Sigmoid colon (tissue), 7 donors: ENCODE data around the gene HHAT. TPM values are rescaled to one million over a fixed set of nuclear protein-coding genes. Genes with fewer than 3 reads are reported as not detected.

Experiments
- DNase-seq: peaks from one replicate; pipeline ENCODE4 v3.0.0-alpha.2; 2019
- H3K27ac ChIP-seq, 4 donors: fragments of 200-600 bp; sonication (generic); one replicate each; pipeline ENCODE4 v1.5.1; 2016 to 2019; ENCODE audit warnings: mild to moderate bottlenecking in 1 of 4
- H3K27me3 ChIP-seq, 3 donors: fragments of 200-600 bp; sonication (generic); one replicate each; pipeline ENCODE4 v1.5.1; 2019; ENCODE audit warnings: mild to moderate bottlenecking in 1 of 3
- H3K36me3 ChIP-seq, 4 donors: fragments of 200-600 bp; sonication (generic); one replicate each; pipeline ENCODE4 v1.5.1; 2016 to 2019
- H3K4me1 ChIP-seq, 4 donors: fragments of 200-600 bp; sonication (generic); one replicate each; pipeline ENCODE4 v1.5.1; 2017 to 2019
- H3K4me3 ChIP-seq, 4 donors: fragments of 200-600 bp; sonication (generic); one replicate each; pipeline ENCODE4 v1.5.1; 2017 to 2019; ENCODE audit warnings: mild to moderate bottlenecking in 2 of 4, moderate library complexity in 1 of 4
- H3K9me3 ChIP-seq, 4 donors: fragments of 200-600 bp in 3 of 4; sonication (generic) in 3 of 4; one replicate each; pipeline versions ENCODE4 v1.5.1 to v1.6.1; 2013 to 2019
- EP300 ChIP-seq, 4 donors: sonication (generic); formaldehyde crosslinking; IDR thresholded peaks; one replicate each; pipeline ENCODE4 v1.6.1; 2017; ENCODE audit warnings: antibody characterized with exemption in 4 of 4
- POLR2A ChIP-seq, 2 donors: fragments of 450-650 bp; IDR thresholded peaks; one replicate each; pipeline ENCODE4 v1.6.1; 2016; ENCODE audit warnings: antibody characterized with exemption in 2 of 2, mild to moderate bottlenecking in 2 of 2, moderate library complexity in 2 of 2
- POLR2AphosphoS5 ChIP-seq, 4 donors: sonication (generic); formaldehyde crosslinking; IDR thresholded peaks; one replicate each; pipeline ENCODE4 v1.6.1; 2017; ENCODE audit warnings: antibody characterized with exemption in 4 of 4
- WGBS, 2 donors: extraction: QIAGEN DNeasy Blood & Tissue Kit; methylation state at CpG; one replicate each; pipeline ENCODE4 v1.1.7; 2013; 5-methylcytosine and 5-hydroxymethylcytosine counted together
- intact Hi-C: fragments of 100-400 bp; cut with DNase I; formaldehyde crosslinking; loops from one replicate; pipeline ENCODE4 v1.15.1; 2023
- polyA plus RNA-seq, 3 donors: library from polyadenylated mRNA; stranded (reverse); fragments of 200-250 nt; gene quantifications; one replicate each; pipeline ENCODE4 v1.2.3, GENCODE V29; 2013
- total RNA-seq, 4 donors: library from RNA; depleted of rRNA; stranded (reverse); fragments of >200 nt; gene quantifications; one replicate each; pipeline ENCODE4 v1.1.0, GENCODE V29; 2016
- TF ChIP-seq, protein P1 (sequence below), 4 experiments: fragments of 450-650 bp in 3 of 4; fragments of 200-600 bp in 1 of 4; IDR thresholded peaks; one replicate each; pipeline ENCODE4 v1.5.1; 2016 to 2019; ENCODE audit warnings: antibody characterized with exemption in 4 of 4, mild to moderate bottlenecking in 3 of 4, moderate library complexity in 2 of 4
- donor health status: healthy with polysubstance abuse.
- donor health status: Bipolar disorder and iron deficiency.
- donor health status: healthy.

HHAT gene
- total and polyA plus RNA-seq, 7 donors = 0.46 to 6.4 (median 2.1) TPM

GRCh38 chr1:210500831-210501230, 172.1 kb downstream of the HHAT start:
- no peaks in the 10 kb centered on the region for H3K36me3 ChIP-seq
- H3K4me1 ChIP-seq = no peaks in the 10 kb centered on the region
- TF ChIP-seq POLR2AphosphoS5 (IDR thresholded peaks at IDR 0.05) = no peak
- TF ChIP-seq, protein P1, sequence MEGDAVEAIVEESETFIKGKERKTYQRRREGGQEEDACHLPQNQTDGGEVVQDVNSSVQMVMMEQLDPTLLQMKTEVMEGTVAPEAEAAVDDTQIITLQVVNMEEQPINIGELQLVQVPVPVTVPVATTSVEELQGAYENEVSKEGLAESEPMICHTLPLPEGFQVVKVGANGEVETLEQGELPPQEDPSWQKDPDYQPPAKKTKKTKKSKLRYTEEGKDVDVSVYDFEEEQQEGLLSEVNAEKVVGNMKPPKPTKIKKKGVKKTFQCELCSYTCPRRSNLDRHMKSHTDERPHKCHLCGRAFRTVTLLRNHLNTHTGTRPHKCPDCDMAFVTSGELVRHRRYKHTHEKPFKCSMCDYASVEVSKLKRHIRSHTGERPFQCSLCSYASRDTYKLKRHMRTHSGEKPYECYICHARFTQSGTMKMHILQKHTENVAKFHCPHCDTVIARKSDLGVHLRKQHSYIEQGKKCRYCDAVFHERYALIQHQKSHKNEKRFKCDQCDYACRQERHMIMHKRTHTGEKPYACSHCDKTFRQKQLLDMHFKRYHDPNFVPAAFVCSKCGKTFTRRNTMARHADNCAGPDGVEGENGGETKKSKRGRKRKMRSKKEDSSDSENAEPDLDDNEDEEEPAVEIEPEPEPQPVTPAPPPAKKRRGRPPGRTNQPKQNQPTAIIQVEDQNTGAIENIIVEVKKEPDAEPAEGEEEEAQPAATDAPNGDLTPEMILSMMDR (IDR thresholded peaks at IDR 0.05) = no peak
- TF ChIP-seq EP300 (IDR thresholded peaks at IDR 0.05) = no peak
- H3K27me3 ChIP-seq = no peaks in the 10 kb centered on the region
- no peak overlapping the region for H3K4me3 ChIP-seq
- H3K27ac ChIP-seq = no peak overlapping the region
- intact Hi-C loops = no loop called here
- DNase-seq = no peak
- WGBS, 2 donors = 80 to 93% methylated on average over 2 of the region's 2 CpGs
- no peaks in the 10 kb centered on the region for H3K9me3 ChIP-seq

DNA sequence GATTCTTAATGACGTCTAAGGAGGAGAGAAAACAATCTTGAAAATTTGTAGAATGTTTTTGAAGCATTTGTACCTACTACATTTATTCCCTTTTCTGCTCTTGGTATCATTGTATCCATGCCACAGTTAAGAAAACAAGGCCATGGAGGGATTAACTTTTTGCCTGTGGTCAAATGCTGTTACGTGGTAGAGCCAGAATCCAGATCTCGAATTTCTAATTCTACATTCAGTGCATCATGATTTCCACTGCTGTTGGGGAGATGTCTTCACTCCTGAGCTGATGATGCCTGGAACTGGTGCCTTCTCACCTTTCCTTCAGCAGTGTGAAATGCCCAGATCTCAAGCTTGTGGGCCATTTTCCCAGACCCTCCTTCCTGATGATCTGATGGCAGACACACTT, 175.6 kb downstream of the HHAT start:
- WGBS, 2 donors = 90 to 95% methylated on average over 3 of the region's 3 CpGs
- intact Hi-C loops = no loop called here
- no peaks in the 10 kb centered on the region for H3K27me3 ChIP-seq
- TF ChIP-seq POLR2AphosphoS5 (IDR thresholded peaks at IDR 0.05) (no peak), POLR2A (IDR thresholded peaks at IDR 0.05) (no peak), EP300 (IDR thresholded peaks at IDR 0.05) (no peak)
- TF ChIP-seq, protein P1 (IDR thresholded peaks at IDR 0.05) = no peak
- H3K4me3 ChIP-seq = no peak overlapping the region
- no peaks in the 10 kb centered on the region for H3K4me1 ChIP-seq
- no peaks in the 10 kb centered on the region for H3K9me3 ChIP-seq
- no peaks in the 10 kb centered on the region for H3K36me3 ChIP-seq
- DNase-seq = no peak
- H3K27ac ChIP-seq = no peak overlapping the region

DNA sequence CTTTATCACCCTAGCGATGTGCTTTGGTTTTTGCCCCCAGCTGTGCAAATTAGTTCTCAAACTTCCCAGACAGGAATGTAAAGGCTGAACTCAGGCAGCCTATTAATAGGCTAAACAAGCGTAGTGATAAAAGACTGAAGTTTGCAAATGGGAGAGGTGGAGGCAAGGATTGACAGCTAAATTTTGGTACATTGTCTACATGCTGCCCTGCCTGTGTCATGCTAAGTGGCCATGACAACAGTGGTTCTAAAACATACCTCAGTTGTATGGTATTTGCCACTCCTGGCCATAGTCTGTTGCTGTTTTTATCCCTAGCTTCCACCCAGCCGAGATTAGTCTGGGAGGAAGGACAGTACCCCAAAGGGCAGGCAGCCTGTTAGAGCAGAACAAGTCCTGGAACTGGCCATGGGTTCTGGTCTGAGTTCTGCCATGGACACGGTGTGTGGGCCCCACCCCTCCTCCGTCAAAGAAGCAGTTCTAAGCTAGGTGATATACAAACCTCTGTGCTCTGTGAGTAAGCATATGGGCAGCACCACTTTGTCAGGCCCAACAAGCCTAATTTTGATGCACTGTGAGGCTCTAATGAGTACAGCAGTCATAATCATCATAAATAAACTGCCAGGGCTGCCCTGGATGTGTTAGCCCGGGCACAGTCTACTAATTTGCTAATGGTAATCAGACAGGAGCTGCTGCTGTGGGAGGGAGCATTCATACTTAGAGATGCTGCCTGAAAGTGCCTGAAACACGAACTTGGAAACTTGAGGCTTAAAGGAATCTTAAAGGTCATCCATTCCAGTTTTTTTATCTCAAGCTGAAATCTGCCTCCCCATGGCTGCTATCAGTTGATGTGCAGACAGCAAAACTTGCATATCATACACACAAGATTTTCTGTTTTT, 177.1 kb downstream of the HHAT start:
- TF ChIP-seq, protein P1 (IDR thresholded peaks at IDR 0.05) = no peak
- TF ChIP-seq POLR2A (IDR thresholded peaks at IDR 0.05) (no peak), EP300 (IDR thresholded peaks at IDR 0.05) (no peak), POLR2AphosphoS5 (IDR thresholded peaks at IDR 0.05) (no peak)
- Histone ChIP-seq H3K27ac (no peak overlapping the region), H3K9me3 (no peaks in the 10 kb centered on the region), H3K36me3 (no peaks in the 10 kb centered on the region), H3K27me3 (no peaks in the 10 kb centered on the region), H3K4me1 (no peaks in the 10 kb centered on the region), H3K4me3 (no peak overlapping the region)
- WGBS, 2 donors = 70 to 74% methylated on average over 7 of the region's 7 CpGs
- DNase-seq = no peak
- intact Hi-C loops = no loop called here

DNA sequence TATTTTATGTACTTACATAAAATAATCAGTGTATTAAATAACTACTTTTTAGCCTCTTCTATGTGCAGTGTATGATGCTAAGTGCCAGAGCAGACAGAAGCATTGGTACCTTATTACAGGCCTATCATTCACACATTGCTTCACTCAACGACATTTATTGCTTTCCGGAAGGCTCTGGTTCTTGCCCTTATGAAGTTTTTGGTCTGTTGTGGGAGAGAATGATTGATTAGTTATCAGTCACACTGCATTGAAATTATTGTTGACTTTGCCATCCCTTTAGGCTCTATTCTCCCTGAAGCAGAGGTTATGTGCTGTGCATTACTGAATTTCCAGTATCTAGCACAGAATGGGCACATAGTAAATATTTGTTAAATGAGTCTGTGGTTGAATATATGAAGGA, 178.0 kb downstream of the HHAT start:
- WGBS, 2 donors = 82 to 87% methylated on average over 2 of the region's 2 CpGs
- no peak for DNase-seq
- H3K4me3 ChIP-seq = no peak overlapping the region
- TF ChIP-seq POLR2AphosphoS5 (IDR thresholded peaks at IDR 0.05) = no peak
- TF ChIP-seq, protein P1 (IDR thresholded peaks at IDR 0.05) = no peak
- no peak for TF ChIP-seq EP300 (IDR thresholded peaks at IDR 0.05)
- H3K9me3 ChIP-seq = no peaks in the 10 kb centered on the region
- no peak overlapping the region for H3K27ac ChIP-seq
- no peaks in the 10 kb centered on the region for H3K36me3 ChIP-seq
- no peaks in the 10 kb centered on the region for H3K27me3 ChIP-seq
- intact Hi-C loops = no loop called here
- H3K4me1 ChIP-seq = no peaks in the 10 kb centered on the region
